ENCODE data around the gene NANOS3. TPM values are rescaled to one million over a fixed set of nuclear protein-coding genes. Genes with fewer than 3 reads are reported as not detected.
A peak's percentile ranks its signal among the peaks of the same experiment; 100 is the strongest.

Gene NANOS3
- total RNA-seq, 1 donor from 2014 or later: not detected

DNA sequence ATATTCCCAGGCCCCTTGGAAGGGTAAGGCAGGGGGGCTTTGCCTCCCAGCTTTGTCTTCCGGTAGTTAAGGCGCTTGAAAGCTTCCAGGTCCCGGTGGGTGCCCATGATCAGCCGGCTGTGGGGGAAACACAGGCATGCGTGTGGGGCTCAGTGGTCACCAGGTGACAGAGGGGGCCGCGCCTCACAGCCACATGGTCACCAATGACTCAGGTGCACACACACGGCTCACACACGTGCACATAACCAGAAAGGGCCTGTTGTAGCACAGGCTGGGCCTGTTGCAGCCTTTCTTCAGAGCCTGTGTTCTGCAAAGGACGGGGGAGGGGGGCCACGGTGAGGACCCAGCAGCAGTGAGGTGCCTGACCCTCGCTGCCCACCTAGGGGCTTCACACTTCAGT is 5.9 kb downstream of the NANOS3 start:
- DNase-seq (ENCODE audit: low spot score) (no peak), ATAC-seq (no peak)

DNA sequence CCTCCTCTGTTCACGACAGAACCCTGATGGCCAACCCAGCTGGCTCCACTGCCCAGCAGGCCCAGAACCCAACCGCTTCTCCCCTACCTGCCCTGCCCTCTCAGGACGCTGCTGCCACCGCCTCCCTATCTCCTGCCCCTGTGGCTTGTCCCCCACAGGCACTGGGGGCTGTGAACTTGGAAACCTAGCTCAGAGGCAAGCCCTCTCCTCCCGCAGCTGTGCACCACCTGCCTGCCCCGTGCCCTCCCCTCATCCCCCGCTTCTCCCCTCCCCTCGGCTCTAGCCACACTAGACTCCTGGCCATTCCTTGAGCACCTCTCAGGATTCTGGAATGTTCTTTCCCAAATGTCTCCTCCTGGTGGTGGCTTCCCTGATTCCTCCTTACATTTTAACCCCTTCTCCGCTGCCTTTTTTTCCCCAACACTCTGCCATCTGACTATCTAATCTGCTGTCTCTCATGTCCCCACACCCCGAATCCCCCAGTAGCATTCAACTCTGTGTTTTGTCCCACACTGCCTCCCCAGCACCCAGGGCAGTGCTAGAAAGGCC is 6.7 kb downstream of the NANOS3 start:
- ATAC-seq: no peak
- no peak for DNase-seq (ENCODE audit: low spot score)

- ATAC-seq: peak; percentile 73
- DNase-seq (ENCODE audit: low spot score): peak; percentile 82
Observed at GRCh38 chr19:13884726-13885591, 8.0 kb downstream of the NANOS3 start.

GRCh38 chr19:13885826-13886365 is 9.0 kb downstream of the NANOS3 start:
- ATAC-seq: no peak
- DNase-seq (ENCODE audit: low spot score): no peak

- no peak for DNase-seq (ENCODE audit: low spot score)
Observed at GRCh38 chr19:13887018-13887436, 10.1 kb downstream of the NANOS3 start.

DNA sequence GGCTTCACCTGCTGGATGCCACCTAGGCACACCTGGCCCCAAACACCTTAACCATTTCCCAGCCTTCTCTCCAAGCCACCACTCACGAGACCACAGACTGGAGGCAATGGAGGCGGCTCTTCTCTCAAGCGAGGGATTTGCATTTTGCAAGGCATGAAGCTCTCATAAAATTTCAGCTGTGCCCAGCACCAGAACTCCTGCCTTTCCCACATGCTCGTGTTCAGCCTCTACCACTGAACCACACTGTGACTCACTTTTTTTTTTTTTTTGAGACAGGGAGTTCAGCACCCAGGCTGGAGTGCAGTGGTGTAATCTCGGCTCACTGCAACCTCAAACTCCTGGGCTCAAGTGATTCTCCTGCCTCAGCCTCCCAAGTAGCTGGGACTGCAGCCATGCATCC is 10.6 kb downstream of the NANOS3 start:
- DNase-seq (ENCODE audit: low spot score) (no peak), ATAC-seq (no peak)

More at GRCh38 chr19:13887018-13887436, 10.1 kb downstream of the NANOS3 start:
- no peak for ATAC-seq

- peak; percentile 56 for ATAC-seq
- peak; percentile 77 for DNase-seq (ENCODE audit: low spot score)
Observed at GRCh38 chr19:13888281-13888680, 11.3 kb downstream of the NANOS3 start.

DNA sequence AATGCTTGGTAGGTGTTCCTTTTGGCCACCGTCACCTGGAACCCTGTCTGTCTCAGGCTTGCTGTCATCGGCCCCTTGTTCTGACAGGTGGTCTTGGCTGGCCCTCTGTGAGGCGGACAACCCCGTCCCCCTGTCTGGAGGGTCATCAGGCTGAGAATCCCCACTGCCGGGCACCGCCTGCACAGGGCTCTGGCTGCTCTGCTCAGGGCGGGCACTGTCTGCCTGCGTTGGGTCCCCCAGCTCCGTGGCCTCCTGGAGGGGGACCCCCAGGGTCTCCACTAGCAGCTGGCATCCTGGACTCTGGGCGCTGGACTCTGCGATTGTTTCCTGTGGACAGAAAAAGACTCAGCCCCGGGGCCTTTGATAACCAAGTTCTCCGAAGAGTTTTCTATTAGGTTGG is 13.2 kb downstream of the NANOS3 start:
- ATAC-seq (no peak), DNase-seq (ENCODE audit: low spot score) (no peak)

- ATAC-seq: no peak
- no peak for DNase-seq (ENCODE audit: low spot score)
Observed at GRCh38 chr19:13892870-13893269, 15.9 kb downstream of the NANOS3 start.

DNA sequence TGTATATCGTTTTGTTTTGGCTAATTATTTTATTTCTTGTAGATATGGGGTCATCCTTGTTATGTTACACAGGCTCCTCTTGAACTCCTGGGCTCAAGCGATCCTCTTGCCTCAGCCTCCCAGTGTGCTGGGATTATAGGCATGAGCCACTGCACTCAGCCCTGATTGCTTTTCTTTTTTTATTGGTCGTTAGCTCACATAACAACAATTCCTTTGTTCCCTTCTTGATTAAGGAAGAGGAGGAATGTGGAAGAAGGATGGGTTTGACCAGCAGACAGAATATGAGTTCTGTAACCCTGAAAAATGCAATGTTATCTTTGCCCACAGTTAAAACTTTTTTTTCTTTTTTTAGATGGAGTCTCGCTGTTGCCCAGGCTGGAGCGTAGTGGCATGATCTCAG is 17.6 kb downstream of the NANOS3 start:
- DNase-seq (ENCODE audit: low spot score): no peak
- ATAC-seq: no peak

GRCh38 chr19:13896227-13896626 is 19.3 kb downstream of the NANOS3 start:
- DNase-seq (ENCODE audit: low spot score) (no peak), ATAC-seq (no peak)

DNA sequence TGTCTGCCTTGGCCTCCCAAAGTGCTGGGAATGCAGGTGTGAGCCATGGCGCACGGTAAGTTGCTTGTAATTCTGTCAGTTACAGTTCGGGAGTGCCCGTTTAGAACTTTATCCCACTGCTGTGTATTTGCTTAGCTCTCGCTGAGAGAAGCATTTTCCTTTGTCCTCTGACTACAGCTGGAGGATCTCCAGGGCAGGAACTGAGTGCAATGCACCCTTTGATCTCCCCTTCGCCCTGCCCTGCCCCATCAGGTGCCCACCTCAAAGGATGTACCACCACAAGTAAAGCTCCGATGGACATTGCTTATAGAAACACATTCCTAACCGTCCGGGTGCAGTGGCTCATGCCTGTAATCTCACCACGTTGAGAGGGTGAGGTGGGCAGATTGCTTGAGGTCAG is 22.5 kb downstream of the NANOS3 start:
- ATAC-seq (peak; percentile 90), DNase-seq (ENCODE audit: low spot score) (no peak)

DNA sequence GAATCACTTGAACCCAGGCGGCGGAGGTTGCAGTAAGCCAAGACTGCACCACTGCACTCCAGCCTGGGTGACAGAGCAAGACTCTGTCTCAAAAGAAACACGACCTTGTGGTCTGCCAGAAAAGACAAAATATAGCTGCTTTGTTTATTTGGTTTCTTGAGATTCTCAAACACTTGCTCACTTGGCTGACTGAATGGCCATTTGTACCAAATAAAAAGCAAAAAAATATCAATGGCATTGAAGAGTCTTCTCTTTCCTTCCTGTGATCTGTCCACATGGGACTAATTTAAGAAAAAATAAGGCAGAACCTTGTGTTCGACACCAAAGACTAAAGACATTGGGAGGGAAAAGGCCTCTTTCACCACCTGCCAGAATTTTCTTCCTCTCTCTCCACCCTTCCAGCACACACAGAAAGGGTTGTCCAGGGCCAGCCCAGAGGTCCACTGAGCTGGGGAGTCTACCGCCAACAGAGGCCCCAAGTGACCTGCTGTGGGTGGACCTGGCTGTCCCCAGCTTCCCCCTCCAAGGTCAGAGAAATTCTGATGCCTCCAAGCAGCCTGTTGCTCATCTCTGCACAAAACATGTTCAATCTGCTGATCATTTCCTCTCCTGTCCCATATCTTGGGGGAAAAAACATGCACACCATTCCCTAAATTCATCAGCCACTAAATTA is 23.1 kb downstream of the NANOS3 start:
- DNase-seq (ENCODE audit: low spot score): no peak
- no peak for ATAC-seq

DNA sequence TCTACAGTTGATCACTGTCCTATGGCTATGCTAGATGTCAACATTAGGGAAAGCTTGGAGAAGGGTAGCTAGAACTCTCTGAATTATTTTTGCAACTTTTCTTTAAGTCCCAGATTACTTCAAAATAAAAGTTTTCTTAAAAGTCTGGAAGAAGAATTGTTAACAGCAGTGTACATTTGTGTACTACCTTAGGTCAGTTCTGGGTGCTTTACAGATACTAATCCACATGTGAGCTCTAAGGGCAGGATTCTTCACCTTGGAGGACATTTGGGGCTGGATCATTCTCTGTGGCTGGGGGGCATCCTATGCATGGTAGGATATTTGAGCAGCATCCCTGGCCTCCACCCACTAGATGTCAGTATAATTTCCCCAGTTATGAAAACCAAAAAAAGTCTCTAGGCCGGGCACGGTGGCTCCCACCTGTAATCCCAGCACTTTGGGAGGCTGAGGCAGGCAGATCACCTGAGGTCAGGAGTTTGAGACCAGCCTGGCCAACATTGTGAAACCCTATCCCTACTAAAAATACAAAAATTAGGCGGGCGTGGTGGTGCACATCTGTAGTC is 26.1 kb downstream of the NANOS3 start:
- DNase-seq (ENCODE audit: low spot score) (no peak), ATAC-seq (no peak)

- DNase-seq (ENCODE audit: low spot score) (peak; percentile 94), ATAC-seq (peak; percentile 95)
Observed at GRCh38 chr19:13905634-13906520, 28.9 kb downstream of the NANOS3 start, which contains the start of the genes BRME1 and CC2D1A. BRME1 (minus strand) TSS chr19:13906117; CDS start chr19:13904892, 1,225 bp downstream. CC2D1A (plus strand) TSS chr19:13906201; CDS start chr19:13906442, 241 bp downstream.

- peak; percentile 51 for ATAC-seq
- no peak for DNase-seq (ENCODE audit: low spot score)
Observed at GRCh38 chr19:13906521-13906904, 29.6 kb downstream of the NANOS3 start.

GRCh38 chr19:13906910-13907309 is 30.0 kb downstream of the NANOS3 start:
- ATAC-seq: no peak
- DNase-seq (ENCODE audit: low spot score): no peak

DNA sequence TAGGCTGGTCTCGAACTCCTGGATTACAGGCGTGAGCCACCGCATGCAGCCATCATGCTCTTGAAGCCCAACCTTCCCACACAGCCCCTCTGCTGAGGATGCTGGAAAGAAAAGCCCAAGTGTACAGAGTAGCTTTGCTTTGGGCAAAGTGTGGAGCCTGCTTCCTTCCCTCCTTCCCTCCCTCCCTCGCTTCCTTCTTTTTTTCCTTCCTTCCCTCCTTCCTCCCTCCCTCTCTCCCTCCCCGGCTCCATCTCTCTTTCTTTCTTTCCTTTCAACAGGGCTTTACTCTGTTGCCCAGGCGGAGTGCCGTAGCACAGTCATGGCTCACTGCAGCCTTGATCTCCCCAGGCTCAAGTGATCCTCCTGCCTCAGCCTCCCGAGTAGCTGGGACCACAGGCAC is 31.7 kb downstream of the NANOS3 start:
- ATAC-seq (no peak), DNase-seq (ENCODE audit: low spot score) (no peak)

DNA sequence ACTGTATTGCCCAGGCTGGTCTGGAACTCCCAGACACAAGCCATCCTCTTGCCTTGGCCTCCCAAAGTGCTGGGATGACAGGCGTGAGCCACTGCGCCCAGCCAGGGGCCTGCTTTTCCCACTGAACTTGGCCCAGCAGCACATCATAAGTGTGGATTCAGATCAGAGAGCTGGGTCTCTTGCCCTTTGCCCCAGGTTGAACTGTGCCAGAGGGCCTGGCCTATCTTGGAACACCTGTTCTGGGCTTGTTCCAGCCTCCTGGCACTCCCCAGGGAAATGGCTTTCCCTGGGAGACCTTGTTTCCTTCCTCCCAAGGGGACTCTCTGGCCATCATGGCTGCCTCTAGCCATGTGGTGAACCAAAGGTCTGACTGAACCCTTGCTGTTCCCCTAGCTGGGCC is 32.5 kb downstream of the NANOS3 start:
- peak; percentile 86 for DNase-seq (ENCODE audit: low spot score)
- peak; percentile 72 for ATAC-seq

DNA sequence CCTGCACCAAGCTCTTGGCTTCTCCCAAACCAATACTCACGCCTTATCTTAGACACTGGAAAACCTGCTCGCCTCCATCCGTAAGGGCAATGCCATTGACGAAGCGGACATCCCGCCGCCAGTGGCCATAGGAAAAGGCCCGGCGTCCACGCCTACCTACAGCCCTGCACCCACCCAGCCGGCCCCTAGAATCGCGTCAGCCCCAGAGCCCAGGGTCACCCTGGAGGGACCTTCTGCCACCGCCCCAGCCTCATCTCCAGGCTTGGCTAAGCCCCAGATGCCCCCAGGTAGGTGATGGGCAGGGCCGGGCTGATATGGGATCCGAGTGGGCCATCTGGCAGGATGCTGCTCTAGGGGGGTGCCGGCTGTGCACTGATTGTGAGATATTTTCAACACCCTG is 36.4 kb downstream of the NANOS3 start:
- no peak for ATAC-seq
- no peak for DNase-seq (ENCODE audit: low spot score)

Measured in left lobe of liver (tissue), 2 donors.